GM21529 (cell line): Measurements from ENCODE around the gene FFAR4.

Experiments used
- ATAC-seq: cut with Tn5 transposase; IDR thresholded peaks from one replicate; pipeline ENCODE4 v1.9.1; 2021; ENCODE audit not compliant: unreplicated experiment

The FFAR4 gene

DNA sequence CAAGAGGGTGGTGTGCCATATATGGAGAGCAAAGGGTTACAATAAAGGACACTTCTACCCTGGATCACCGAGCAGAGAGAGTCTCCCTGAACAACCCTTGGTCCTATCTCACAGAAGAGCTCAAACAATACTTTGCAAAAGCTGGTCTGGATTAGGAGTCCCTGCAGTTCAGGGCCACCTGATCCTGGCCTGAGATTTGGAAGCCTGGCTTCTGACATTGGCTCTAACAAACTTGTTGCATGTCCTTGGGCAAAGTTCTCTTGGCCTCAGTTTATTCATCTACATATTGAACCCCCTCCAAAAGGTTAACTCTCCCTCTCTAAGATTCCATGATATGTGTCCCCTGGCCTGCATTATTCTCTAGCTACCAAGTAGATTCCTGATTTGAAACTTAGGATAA, 32.9 kb downstream of the FFAR4 start:
- no peak for ATAC-seq

- ATAC-seq = no peak
Measured at GRCh38 chr10:93599778-93600177, 33.3 kb downstream of the FFAR4 start.

DNA sequence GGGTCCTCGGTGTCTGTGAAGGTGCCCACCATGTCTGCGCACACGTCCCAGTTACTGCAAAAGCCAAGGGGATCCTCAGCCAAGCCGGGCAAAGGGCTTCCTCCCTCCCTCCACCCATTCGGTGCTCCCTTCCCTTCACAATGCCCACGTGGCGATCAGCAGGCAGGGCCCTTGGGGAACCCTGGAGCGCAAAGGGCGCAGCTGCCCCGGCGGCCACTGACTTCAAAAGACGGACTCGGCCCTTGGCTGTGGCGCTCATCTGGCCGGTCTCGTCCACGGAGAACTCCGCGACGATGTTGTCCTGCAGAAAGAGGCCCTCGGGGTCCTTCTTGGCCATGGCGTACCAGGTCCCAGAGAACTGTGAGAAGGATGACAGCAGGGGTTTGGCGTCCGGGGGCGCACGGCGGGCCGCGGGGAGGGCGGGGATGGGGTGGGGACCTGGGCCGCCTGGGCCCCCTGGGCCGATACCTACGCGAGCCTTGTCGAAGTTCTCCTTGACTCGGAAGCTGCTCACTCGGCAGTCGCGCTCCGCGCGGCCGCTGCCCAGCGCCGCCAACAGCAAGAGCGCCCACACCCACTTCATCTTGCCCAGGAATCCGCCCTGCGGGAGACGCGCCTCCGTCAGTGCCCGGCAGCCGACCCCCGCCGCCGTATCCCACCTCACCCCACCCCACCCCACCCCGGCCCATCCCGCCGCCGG, 34.1 kb downstream of the FFAR4 start:
- ATAC-seq = no peak

- no peak for ATAC-seq
Measured at GRCh38 chr10:93601146-93601773, 34.8 kb downstream of the FFAR4 start, which contains the start of gene RBP4. TSS of gene RBP4 (minus strand) at chr10:93601235. CDS start at chr10:93601028, 207 bp downstream.

- no peak for ATAC-seq
Measured at GRCh38 chr10:93601774-93602162, 35.3 kb downstream of the FFAR4 start.

DNA sequence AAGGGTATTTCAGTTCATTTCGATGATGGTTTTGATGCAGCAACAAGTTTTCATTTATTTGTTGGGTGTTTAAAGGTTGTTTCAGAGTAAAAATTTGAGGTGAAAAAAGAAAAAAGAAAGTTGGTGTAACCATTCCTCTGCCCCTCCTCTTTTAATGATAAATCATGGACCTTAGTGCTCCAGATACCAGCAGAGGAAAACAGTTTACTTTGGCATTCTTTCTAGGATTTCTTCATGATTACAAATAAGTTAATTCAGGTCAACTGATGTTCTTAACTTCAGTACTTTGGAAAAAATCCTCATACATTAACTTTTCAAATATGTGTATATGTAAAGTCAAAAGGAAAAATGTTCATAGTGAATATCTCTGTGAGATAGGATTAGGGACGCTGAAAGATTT, 36.6 kb downstream of the FFAR4 start:
- ATAC-seq = no peak

- no peak for ATAC-seq
Measured at GRCh38 chr10:93604146-93604545, 37.7 kb downstream of the FFAR4 start.

GRCh38 chr10:93608421-93608820, 42.0 kb downstream of the FFAR4 start:
- ATAC-seq = no peak

- ATAC-seq = no peak
Measured at GRCh38 chr10:93612311-93612710, 45.8 kb downstream of the FFAR4 start, which contains the start of gene PDE6C. TSS of gene PDE6C (plus strand) at chr10:93612537. CDS start at chr10:93612726, 189 bp downstream.

DNA sequence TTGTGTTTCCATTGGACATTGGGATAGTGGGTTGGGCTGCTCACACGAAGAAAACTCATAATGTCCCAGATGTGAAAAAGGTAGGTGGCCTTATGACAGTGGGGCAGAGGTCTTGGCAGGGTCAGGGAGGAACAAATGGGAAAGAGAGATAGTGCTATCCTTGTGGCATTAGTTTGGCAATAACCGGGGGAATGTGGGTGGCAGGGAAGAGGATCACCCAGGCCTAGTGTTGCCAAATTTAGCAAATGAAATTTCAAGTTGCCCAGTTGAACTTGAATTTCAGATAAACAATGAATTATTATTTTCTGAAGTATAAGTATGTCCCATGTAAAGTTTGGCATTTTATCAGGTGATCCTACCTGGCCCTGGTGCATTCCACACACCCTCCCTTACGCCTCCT, 46.7 kb downstream of the FFAR4 start:
- no peak for ATAC-seq

DNA sequence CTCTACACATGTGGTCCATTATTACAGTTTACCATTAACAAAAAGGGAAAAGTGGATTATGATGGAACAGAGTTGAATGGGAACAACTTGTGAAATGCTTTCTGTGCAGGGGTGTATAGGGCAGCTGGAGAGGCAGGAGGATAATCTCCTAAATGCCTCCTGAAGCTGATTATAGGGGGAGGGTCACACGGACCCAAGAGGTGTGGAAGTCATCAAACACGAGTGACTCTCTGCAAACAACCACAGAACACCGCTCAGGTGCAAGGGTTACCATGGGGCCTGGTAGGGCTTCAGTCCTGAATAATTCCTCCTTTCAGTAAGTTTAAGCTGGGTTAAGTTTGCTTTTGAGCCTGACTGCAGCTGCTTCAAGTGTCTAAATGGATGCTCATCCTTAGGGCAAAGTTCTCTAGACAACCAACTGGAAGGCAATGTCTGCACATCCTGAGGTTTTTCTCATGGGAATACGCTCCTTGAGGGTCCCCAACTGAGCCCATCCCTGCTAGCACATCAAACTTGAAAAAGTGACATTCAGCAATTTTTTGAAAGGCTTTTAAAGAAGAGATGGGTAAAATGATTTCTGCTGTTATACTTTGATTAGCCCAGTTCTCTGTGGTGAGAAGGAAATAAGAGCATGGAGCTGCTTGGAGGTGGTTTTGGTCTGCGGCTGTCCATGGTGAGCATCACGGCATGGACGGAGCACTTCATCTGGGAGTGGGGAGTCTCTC, 47.8 kb downstream of the FFAR4 start:
- no peak for ATAC-seq

- ATAC-seq = no peak
Measured at GRCh38 chr10:93615576-93616235, 49.2 kb downstream of the FFAR4 start.

GRCh38 chr10:93620925-93621324, 54.5 kb downstream of the FFAR4 start:
- no peak for ATAC-seq

DNA sequence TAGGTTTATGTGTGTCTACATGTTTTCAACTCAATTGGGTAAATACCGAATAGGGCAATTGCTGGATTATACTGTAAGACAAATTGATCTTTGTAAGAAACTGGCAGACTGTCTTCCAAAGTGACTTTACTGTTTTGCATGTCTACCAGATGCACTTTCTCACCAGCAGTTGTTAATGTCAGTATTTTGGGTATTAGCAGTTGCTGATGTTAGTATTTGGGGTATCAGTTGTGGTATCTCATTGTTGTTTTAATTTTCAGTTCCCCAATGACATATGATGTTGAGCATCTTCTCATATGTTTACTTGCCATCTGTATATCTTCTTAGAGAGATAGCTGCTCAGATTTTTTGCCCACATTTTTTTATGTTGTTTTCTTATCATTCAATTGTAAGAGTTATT, 56.5 kb downstream of the FFAR4 start:
- peak; percentile 58 for ATAC-seq

GRCh38 chr10:93628858-93629257, 62.4 kb downstream of the FFAR4 start:
- ATAC-seq = no peak

DNA sequence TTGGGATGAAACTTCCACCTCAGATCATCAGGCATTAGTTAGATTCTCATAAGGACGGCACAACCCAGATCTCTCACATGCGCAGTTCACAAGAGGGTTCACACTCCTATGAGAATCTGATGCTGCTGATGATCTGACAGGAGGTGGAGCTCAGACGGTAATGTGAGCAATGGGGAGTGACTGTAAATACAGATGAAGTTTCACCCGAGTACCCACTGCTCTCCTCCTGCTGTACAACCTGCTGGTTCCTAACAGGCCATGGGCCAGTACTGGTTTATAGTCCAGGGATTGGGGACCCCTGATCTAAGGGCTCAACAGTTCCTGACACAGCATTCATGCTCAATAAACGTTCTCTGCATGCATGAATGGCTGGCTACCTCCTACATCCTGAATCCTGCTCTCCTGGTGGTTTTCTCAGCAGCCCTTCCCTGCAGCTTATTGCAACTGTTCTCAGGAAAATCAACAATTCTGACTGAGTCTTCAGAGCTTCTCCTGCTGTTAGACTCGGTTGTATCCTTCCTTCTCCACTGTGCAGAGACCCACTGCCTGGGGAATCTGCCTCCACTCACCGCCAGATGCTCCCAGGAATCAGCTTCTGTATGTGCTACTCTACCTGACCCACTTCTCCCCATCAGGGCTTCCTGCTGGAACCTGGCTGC, 63.3 kb downstream of the FFAR4 start:
- no peak for ATAC-seq

DNA sequence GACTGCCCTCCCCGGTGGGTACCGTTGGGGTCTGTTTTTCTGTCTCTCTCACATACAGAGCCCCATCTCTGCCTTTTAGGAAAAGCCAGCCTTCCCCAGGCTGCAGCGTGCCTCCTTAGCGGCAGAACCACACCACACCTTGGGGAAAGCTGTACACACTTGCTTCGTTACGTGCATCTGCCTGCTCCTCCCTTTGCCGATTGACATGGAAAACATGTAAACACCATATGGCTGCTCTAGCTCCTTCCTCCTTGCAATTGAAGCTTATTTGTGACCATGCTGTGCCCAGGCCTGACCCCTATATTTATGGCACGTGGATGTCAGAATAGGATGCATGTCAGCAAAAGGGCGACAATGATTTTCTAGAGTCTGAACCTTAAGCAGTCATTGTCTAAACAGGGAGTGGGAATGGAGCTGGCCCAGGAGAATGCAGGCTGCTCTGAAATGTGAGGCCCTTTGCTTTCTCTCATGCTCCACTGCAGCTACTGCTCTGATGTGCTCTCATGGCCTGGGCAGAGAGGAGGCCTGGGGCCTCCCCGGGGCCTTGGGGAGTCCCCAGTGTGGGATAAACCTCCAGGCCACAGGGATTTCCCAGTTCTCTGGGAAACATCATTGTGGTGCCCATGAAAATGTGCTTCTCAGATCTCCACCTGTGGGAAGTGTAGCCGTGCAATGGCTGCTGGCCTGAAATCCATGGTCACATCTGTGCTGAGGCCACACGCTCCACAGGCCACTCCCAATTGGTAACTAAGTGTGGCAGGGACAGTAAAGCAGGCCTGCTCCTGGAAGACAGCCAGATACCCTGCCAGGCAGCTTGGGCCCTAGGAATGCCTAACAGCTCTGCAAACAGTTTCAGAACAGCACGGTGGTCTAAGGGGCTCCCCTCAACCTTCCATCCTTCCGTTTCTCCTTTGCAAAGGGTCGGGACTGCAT, 64.4 kb downstream of the FFAR4 start:
- no peak for ATAC-seq
